ENCODE measurements around the gene SLC39A5. TPM values are rescaled to one million over a fixed set of nuclear protein-coding genes. Genes with fewer than 3 reads are reported as not detected.

SLC39A5 gene
- total and polyA plus RNA-seq, 2 of the 13 experiments (the other 11 are each of a cell fraction or from before 2014, with no cell fraction given): 59.7 to 101 TPM

DNA sequence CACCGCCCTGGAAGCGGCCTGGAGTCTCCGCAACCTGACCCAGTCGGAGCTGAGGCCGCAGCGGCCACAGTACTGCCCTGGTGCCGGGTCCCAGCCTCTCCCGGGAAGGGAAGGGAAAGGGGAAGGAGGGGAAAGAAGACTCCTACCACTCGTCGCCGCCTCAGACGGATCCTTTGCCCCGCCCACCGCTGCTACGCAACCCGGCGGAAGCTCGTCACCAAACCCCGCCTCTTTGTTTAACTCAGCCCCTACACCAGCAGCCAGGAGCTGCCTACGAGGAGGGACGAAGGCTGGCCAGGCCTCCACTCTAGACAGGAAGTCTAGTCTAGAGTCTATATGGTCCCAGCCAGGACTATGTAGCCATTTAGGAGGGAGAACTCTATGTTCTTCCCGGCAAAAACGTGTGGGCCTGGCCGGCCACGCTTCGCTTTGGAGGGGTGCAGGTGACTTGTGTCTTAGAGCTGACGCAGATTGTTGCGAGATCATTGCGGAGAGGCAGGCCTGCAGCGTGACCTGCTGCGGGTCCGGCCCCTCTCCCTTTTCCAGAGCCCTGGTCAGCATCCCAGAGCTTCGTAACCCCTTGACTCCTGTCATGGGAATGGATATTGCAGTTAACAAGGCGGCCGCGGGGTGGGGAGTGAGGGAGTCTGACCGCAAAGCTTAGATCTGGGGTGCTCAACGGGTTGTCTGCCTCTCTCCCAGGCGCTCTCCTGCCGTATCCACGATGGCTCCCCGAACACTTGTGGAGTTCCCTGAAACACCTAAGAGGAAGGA lies 7.9 kb upstream of the SLC39A5 start, which contains the start of gene RNF41 (continued):
- TF ChIP-seq RBM39 (IDR thresholded peaks at IDR 0.05; ENCODE audit: low read depth, low read length, poor library complexity, severe bottlenecking): peak; percentile 49
- 0 out of 2 replicates have a peak, but pooled peaks have one; percentile 39 for TF ChIP-seq GZF1 (CRISPR knock-in tag; IDR thresholded peaks at IDR 0.05)
- TF ChIP-seq JDP2 (CRISPR knock-in tag; IDR thresholded peaks at IDR 0.05; ENCODE audit: borderline replicate concordance): no peak
- TF ChIP-seq, protein P1, sequence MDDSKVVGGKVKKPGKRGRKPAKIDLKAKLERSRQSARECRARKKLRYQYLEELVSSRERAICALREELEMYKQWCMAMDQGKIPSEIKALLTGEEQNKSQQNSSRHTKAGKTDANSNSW (CRISPR knock-in tag; IDR thresholded peaks at IDR 0.05; ENCODE audit: borderline replicate concordance): peak; percentile 75; the same call in 1 of the 2 replicates
- TF ChIP-seq ZNF768 (CRISPR knock-in tag; IDR thresholded peaks at IDR 0.05): 0 out of 2 replicates have a peak, but pooled peaks have one; percentile 22
- TF ChIP-seq SMARCC2 (IDR thresholded peaks at IDR 0.05): no peak
- 0 out of 2 replicates have a peak, but pooled peaks have one; percentile 44 for TF ChIP-seq SALL1 (CRISPR knock-in tag; IDR thresholded peaks at IDR 0.05)
- TF ChIP-seq KDM6A (CRISPR knock-in tag; IDR thresholded peaks at IDR 0.05; ENCODE audit: low read depth): no peak
- peak; percentile 33; the same call in 1 of the 2 replicates for TF ChIP-seq HMG20A (CRISPR knock-in tag; IDR thresholded peaks at IDR 0.05; ENCODE audit: borderline replicate concordance)
- TF ChIP-seq TAF15 (IDR thresholded peaks at IDR 0.05; ENCODE audit: low read depth, low read length, poor library complexity, severe bottlenecking): no peak
- TF ChIP-seq SAP130 (CRISPR knock-in tag; IDR thresholded peaks at IDR 0.05; ENCODE audit: low read depth): peak; percentile 92
- peak; percentile 94; the same call in 1 of the 2 replicates for TF ChIP-seq ZNF33B (CRISPR knock-in tag; IDR thresholded peaks at IDR 0.05)
- 0 out of 2 replicates have a peak, but pooled peaks have one; percentile 52 for TF ChIP-seq SMYD3 (CRISPR knock-in tag; IDR thresholded peaks at IDR 0.05)
- TF ChIP-seq ARNT2 (CRISPR knock-in tag; IDR thresholded peaks at IDR 0.05; ENCODE audit: low read depth): no peak
- TF ChIP-seq ZNF883 (CRISPR knock-in tag; IDR thresholded peaks at IDR 0.05; ENCODE audit: not compliant biosample characterization): peak; percentile 67
- TF ChIP-seq PHF20 (CRISPR knock-in tag; IDR thresholded peaks at IDR 0.05): peak; percentile 68; the same call in 1 of the 2 replicates
- peak; percentile 58; the same call in 1 of the 2 replicates for TF ChIP-seq PRDM10 (CRISPR knock-in tag; IDR thresholded peaks at IDR 0.05; ENCODE audit: low read depth)
- 0 out of 2 replicates have a peak, but pooled peaks have one; percentile 44 for TF ChIP-seq NFKBIZ (CRISPR knock-in tag; IDR thresholded peaks at IDR 0.05)
- TF ChIP-seq, protein P2, sequence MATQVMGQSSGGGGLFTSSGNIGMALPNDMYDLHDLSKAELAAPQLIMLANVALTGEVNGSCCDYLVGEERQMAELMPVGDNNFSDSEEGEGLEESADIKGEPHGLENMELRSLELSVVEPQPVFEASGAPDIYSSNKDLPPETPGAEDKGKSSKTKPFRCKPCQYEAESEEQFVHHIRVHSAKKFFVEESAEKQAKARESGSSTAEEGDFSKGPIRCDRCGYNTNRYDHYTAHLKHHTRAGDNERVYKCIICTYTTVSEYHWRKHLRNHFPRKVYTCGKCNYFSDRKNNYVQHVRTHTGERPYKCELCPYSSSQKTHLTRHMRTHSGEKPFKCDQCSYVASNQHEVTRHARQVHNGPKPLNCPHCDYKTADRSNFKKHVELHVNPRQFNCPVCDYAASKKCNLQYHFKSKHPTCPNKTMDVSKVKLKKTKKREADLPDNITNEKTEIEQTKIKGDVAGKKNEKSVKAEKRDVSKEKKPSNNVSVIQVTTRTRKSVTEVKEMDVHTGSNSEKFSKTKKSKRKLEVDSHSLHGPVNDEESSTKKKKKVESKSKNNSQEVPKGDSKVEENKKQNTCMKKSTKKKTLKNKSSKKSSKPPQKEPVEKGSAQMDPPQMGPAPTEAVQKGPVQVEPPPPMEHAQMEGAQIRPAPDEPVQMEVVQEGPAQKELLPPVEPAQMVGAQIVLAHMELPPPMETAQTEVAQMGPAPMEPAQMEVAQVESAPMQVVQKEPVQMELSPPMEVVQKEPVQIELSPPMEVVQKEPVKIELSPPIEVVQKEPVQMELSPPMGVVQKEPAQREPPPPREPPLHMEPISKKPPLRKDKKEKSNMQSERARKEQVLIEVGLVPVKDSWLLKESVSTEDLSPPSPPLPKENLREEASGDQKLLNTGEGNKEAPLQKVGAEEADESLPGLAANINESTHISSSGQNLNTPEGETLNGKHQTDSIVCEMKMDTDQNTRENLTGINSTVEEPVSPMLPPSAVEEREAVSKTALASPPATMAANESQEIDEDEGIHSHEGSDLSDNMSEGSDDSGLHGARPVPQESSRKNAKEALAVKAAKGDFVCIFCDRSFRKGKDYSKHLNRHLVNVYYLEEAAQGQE (IDR thresholded peaks at IDR 0.05; ENCODE audit: borderline replicate concordance in 1 of 2, low read depth in 1 of 2, low read length in 2 of 2): no peak
- TF ChIP-seq KLF12 (CRISPR knock-in tag; IDR thresholded peaks at IDR 0.05; ENCODE audit: borderline replicate concordance): peak; percentile 79; the same call in 1 of the 2 replicates
- no peak for TF ChIP-seq ZNF207 (IDR thresholded peaks at IDR 0.05; ENCODE audit: borderline replicate concordance)

Measured in HepG2 (cell line).